HG03045 (cell line): ENCODE results near the gene SPTLC1.
"Not testable (repeated sequence)": the region's sequence is repeated elsewhere in the genome, so short reads cannot be mapped to it uniquely, and the experiment has no call there.

Experiments
- ATAC-seq: cut with Tn5 transposase; IDR thresholded peaks from one replicate; pipeline ENCODE4 v1.9.1; 2021; ENCODE audit warnings: mild to moderate bottlenecking, moderate library complexity; ENCODE audit not compliant: unreplicated experiment

SPTLC1 gene, protein sequence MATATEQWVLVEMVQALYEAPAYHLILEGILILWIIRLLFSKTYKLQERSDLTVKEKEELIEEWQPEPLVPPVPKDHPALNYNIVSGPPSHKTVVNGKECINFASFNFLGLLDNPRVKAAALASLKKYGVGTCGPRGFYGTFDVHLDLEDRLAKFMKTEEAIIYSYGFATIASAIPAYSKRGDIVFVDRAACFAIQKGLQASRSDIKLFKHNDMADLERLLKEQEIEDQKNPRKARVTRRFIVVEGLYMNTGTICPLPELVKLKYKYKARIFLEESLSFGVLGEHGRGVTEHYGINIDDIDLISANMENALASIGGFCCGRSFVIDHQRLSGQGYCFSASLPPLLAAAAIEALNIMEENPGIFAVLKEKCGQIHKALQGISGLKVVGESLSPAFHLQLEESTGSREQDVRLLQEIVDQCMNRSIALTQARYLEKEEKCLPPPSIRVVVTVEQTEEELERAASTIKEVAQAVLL

DNA sequence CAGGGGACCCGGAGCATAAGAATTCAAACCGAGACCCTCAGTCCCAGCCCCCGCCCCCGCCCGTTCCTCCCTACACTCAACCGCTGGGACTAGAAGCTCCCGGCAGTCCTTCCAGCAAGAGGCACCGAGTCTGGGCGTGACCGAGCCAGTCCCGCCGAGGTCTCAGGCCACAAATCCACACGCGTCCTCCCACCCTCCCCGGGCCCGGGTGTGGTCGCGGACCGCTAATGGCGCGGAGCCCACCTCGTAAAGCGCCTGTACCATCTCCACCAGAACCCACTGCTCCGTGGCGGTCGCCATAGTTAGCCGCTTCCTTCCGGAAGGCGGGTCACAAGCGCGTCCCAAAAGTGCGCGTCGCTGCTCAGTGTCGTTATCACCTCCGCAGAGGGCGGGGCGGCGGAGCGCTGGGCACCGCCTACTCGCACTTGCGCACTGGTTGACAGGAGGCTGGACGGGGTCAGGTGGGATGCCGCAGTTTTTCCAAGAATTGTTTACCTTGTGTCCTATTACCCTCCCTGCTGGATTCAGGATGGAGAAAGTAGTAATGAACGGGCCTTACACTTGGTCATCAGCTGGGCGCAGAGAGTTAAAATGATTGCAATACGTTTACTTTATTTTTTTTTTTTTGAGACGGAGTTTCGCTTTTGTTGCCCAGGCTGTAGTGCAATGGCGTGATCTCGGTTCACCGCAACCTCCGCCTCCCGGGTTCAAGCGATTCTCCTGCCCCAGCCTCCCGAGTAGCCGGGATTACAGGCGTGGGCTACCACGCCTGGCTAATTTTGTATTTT, at the start of gene SPTLC1:
Gene SPTLC1, minus strand, starts transcription at position 343 of the 788 bp plus-strand sequence. Its CDS starts 43 bp downstream, at position 300.
- peak; percentile 98 for ATAC-seq

DNA sequence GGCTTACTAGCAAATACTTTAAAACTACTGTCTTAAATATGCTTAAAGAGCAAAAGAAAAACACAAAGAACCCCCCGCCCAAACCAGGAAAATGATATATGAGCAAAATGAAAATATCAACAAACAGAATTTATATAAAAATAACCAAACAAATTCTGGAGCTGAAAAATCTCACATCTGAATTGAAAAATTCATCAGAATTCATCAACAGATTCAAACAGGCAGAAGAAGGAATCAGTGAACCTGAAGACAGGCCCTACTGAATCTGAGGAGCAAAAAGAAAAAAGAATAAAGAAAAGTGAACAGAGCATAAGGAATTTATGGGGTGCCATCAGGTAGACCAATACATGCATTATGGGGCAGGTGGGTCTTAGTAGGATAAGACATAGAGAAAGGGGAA, 49.8 kb upstream of the SPTLC1 start:
- ATAC-seq: no peak

DNA sequence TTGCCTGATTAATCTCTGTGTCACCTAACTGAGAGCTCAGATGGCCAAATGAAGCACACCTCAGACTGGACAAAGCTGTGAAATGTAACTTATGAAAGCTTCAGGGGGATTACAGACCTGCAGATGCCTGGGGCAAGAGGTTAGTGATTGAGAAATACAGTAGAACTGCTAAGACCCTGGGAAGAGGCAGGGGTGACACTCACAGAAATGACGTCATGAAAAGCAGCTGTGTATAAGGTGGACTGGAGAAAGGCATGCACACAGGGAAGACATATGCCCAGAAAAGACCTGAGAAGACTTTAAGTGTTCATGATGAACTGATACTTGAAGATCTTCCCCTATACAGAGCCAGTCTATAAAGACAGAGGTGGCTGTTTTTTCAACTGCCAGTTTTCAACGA, 49.3 kb upstream of the SPTLC1 start:
- no peak for ATAC-seq

DNA sequence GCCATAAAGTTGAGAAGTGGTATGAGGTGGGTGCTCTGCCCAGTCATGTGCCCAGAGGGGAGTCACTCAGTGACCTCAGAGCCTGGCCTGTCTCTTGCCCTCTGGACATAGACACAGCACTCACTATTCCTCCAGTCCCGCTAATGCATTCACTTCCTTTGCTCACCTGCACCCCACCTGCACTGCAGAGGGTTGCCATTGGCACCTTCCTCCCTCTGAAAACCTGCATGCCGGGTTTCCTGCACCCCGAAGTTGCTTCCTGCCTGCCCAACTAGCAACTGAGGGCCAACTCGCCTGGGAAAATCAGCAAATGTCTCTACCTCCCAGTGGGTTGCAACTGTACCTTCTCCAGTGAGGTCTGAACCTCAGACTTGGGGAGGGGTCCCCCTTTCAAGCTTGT, 48.1 kb upstream of the SPTLC1 start:
- ATAC-seq: no peak

DNA sequence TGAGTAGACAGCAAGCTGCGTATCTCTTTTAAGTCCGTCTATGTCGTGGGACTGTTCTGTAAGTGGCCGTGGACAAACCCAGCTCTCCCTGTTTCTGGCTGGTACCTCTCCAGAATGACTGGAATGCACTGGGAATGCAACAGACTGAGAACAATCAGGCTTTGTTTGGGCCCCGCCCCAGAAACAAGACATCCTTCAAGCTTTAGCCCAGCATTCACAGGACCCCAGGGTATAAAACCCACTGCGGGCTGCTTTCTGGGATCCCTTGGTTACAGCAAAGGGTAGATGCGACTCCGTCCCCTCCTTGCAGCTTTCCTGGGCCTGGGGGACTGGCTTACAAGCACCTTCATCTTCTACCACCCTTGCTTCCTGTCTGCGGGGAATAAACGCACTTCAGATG, 45.6 kb upstream of the SPTLC1 start:
- no peak for ATAC-seq

DNA sequence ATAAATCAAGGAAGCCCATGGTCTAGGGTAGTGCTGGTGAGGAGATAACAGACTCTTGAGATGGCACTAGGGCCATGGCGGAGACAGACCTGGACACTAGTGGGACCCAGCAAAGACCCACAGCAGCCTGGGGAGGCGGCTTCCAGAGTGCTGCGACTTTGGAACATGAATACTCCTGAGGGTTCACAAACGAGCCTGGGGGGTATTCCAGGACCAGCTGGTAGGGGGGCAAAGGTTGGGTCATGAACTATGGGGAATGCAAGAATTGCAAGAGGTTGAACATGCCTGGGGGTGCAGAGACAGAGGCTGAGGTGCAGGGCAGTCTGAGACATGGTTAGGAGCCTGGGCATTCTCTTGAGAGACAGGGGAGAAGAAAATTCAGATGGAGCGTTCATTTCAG, 43.8 kb upstream of the SPTLC1 start:
- ATAC-seq: no peak

DNA sequence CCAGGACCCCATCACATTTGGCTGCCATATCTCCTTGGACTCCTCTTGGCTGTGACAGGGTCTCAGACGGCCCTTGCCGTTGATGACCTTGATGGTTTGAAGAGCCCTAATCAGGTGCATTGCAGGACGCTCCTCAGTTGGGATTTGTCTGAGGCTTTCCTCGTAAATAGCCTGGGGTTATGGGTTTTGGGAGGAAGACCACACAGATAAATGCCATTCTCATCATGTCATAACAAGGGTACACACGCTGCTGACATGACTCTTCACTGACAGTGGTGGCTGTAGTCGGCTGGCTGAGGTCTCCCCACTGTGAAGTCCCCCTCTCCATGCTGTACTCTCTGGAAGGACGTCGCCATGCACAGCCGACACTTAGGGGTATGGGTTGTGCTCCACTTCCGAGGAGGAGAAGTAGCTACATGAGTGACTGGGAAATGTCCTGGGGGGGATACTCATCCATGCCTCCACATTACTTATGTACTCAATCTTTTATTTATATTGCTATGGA, 42.9 kb upstream of the SPTLC1 start:
- ATAC-seq: no peak

DNA sequence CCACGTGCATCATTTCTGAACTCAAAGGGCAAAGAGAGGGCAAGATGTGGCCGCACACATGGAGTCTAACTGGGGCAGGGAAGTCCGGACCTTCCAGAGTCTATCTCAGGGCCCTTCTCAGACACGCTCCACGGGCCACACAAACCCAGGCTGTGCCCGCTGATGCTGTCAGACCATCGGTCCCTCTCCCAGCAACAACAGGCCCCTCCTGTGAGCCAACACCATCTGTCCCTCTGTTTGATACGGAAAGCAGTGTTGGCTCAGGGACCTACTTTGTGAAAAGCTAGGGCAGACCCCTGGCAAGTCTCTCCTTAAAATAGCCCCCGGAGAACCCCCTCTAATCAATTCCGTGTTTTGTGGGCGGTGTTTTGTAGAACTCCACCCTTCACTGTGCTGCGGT, 40.5 kb upstream of the SPTLC1 start:
- not testable (repeated sequence) for ATAC-seq

DNA sequence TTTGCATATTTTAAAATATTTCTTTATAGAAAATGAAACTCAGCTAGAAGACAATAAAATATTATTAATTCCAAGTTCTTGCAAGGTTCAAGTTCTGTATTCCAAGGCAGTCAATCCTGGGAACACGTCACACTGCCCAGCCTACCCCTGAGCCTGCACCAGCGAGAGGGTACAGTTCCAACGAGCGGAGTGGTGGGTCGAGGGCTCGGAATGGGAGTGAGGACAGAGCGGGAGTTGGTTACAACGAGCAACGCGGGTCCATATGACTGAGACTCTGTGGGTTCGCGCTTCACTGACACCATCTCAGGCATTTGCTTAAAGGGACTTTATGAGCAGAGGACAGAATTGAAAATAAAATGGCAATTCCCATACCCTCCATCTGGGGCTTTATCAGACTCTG, 40.0 kb upstream of the SPTLC1 start:
- no peak for ATAC-seq

DNA sequence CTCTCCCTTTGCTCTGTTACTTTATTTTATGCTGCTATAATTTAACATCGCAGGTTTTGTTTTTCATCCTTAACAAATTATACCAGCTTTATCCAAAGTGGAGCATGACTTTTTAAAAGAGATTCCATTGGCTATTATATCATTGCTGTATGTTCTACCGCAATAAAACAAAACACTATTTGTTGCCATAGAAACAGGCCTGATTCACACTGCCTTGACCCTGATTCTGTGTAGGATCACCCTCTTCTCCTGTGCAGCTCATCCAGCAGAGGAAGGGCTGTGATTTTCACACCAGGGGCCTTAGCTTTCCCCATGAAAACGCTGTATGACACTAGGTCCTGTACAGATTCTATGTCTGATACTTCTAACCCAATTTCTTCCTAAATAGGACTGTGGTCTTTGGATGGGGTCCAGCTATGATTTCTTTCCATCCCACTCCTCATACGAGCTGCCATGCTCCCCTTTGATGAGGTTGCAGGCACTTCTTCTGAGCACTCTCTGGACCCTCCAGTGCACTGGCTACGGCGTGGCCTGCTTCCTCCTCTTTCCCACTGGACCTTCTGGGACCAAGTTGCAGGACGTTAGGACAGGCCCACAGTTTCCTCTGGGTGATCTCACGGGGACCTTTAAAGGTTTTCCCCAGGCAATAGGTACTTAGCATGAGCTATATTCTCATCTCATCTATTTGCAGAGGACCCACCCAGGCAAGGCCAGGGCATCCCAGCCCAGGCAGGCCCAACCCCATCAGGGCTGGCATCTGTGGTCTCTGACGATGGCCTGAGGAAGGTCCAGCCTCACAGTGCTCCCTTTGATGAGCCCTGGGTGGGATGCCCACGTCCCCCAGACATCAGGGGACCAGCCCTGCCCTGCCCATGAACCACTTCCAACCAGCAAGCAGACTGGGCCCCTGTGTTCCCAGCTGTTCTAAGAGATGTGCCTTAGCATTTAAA, 38.5 kb upstream of the SPTLC1 start:
- ATAC-seq: not testable (repeated sequence)

DNA sequence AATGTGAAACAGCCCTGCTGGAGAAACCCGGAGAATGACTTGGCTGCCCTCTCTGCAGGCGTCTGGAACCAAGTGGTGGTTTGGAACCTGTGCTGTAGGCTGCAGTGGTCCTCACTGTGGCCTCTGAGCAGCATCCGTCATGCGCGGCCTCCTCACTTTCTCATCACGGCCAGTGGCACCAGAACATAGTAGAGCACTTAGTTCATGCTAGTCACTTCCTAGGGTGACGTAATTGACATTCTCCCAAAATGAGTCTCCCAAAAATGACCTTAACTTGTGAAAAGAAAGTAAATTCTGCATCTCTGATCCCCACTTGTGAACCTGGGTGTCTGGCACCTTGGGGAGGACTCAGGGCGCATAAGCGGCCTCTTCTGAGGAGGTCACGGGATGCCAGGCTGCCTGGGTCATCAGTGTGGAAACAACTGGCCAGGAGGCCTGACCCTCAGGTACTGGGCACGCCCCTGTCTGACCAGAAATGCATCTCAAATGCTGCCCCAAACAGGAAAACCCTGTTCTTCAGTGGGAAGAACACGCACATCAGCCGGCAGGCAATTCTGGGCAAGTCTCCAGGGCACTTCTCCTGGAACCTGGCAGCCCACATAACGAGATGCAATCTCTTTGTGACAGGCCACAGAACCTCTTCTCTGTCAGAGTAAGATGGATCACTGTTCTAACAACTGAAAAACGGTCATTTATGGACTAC, 36.6 kb upstream of the SPTLC1 start:
- ATAC-seq: no peak

DNA sequence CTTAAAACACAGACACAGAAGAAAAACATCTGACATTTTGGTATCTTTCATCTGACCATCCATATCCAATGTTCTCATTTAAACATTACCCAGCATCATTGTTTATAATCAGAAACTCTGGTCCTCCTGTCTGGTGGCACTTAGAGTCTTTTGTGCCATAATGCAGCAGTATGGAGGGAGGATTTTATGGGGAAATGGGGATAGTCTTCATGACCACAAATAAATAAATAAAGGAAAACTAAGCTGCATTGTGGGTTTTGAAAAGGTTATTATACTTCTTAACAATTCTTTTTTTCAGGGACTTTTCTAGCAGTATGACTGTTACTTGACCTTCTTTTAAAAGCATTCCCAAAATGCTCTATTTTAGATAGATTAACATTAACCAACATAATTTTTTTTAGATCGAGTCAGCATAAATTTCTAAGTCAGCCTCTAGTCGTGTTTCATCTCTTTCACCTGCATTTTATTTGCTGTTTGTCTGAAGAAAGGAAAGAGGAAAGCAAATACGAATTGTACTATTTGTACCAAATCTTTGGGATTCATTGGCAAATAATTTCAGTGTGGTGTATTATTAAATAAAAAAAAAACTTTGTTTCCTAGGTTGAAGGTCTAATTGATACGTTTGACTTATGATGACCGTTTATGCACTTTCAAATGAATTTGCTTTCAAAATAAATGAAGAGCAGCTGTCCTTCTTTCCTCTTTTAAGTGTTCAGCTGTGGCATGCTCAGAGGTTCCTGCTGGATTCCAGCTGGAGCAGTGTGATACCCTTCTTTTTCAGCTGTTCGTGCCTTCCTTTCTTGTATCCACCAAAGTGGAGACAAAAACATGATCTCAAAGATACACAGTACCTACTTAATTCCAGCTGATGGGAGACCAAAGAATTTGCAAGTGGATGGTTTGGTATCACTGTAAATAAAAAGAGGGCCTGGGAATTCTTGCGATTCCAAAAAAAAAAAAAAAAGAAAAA, 35.6 kb upstream of the SPTLC1 start:
- ATAC-seq: not testable (repeated sequence)

DNA sequence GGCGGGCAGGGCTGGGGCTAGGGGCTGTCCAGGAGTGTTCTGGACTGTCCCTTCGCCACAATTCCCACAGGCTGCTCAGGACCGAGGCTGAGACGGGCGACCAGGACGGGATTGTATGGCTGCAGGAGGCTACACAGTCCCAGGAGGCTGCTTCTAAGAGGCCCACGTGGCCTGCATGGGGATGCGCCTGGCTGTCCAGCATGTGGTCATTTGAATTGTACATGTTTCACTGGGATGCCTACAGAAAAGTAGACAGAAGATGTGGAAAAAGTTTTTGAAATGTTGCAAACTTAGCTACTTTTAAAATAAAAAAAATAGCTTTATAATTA, 32.6 kb upstream of the SPTLC1 start:
- no peak for ATAC-seq

DNA sequence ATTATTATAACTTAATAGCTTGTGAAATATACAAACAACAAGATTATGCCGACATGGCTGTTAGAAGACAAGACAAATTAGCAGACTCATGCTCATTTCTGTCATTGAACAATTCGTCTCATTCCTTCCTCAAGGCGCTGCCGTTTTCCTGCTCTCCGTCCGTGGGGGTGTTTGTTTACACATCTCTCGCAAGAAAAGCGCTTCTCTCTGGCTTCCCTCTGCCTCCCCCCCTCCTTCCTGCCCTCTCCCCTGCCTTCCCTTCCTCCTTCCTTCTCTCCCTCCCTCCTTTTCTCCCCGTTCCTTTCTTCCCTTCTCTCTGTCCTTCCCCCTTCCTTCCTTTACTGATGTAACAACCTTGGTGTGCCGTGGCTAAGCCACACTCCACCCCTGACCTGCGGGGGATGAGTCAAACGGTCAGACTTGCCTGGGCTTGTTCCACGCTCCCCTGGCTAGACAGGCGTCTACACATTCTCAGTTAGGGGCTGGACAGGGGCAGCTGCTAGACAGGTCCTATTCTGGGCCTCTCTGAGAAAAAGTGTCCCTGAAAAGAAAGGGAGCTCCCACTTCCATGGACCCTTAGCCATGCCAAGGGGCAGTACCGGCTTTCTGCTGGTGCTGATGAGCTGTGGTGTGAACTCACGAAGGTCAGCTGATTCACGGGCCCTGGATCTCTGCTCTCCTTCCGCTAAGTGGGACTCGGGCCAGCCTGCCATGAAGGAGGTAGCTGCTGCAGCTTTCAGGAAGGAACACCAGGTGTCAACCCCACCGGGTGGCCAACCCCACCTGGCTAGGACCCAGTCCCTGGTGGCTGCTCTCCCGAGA, 32.0 kb upstream of the SPTLC1 start:
- peak; percentile 78 for ATAC-seq

DNA sequence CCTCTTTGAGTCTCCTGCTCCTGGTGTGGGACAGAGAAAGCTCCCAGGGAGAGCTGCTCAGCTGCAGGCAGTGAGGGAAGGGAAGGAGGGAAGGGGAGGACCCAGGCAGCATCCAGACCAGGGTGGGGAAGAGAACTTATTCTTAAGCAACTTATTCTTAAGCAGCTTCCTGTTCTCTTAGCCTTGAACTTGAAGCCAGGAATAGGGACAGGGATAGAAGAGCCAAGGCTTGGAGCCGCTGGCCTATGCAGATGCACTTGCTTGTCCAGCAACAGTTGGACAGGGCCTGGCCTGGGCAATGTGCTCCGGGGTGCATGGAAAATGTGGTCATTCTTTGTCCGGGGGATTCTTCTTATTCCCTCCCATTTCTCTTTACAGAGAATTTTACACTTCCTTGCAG, 31.4 kb upstream of the SPTLC1 start:
- ATAC-seq: no peak

DNA sequence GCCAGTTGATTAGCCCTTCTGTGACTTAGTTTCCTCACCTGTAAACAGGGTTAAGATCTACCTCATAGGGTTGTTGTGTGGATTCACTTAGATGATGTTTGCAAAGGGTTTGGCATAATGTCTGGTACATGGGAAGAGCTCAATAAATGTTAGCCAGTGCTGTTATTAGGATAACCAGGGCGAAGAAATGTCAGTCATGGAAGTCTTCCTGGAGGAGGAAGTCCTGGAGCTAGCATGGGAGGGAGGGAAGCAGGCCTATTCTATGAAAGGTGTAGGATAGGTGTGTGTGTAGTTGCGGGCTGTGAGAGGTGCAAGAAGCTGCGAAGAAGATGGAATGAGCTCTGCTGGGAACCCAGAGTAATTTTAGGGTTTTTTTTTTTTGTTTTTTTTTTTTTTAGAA, 30.6 kb upstream of the SPTLC1 start:
- not testable (repeated sequence) for ATAC-seq

DNA sequence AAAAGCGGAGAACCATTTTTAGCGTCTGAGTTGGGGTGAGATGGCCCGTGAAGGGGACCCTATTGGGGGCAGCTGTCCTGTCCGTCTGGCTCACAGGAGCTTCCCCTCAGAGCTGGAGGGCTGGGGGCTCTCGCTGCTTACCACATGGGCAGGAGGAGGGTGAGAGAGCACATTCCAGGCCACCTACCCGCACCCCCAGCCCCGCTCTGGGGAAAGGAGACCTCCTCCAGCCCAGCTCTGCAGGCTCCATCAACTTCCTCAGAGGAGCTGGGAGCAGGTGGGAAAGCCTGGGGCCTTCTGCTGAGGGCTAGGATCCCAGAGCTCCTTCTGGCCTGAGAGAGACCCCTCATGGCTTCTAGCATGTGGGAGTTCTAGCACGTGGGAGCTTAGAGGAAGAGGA, 27.1 kb upstream of the SPTLC1 start:
- ATAC-seq: no peak
